ENCODE data around the gene DYNLT1.
"Not testable (repeated sequence)": the region's sequence is repeated elsewhere in the genome, so short reads cannot be mapped to it uniquely, and the experiment has no call there.

Gene DYNLT1

GRCh38 chr6:158655569-158656450, 11.3 kb upstream of the DYNLT1 start:
- peaks cover 55% of the 10 kb centered on the region for H3K36me3 Mint-ChIP-seq
- H3K9me3 Mint-ChIP-seq = no peaks in the 10 kb centered on the region
- no peak overlapping the region for H3K4me3 Mint-ChIP-seq
- CTCF ChIA-PET = no interaction called here
- DNase-seq = no peak
- H3K27ac Mint-ChIP-seq = peak overlapping the region; percentile 100
- peaks cover 80% of the 10 kb centered on the region for H3K4me1 Mint-ChIP-seq
- H3K27me3 Mint-ChIP-seq = peaks cover 3% of the 10 kb centered on the region

DNA sequence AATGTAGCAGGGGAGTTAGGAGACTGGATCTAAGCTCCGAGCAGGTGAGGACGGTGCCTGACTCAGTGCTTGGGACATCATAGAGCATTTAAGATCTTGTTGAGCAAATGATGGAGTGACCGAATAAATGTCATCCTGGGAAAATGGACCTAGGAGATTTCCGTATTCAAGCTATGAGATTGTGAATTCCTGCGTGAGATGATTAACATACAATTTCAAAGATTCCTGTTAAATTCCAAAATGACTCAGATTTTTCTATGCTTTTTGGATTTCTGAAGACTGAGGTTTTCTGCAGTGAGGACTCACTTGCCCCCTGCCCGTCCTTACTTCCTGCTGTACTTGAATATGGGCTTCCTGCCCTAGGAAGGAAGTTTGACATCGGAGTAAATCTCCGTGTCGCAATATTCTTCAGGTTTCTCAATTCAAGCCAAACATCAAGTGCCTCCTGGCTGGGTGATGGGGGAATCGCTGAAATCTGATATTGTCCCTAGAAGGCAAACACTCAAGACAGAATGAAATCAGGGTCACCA, 10.5 kb upstream of the DYNLT1 start:
- Mint-ChIP-seq H3K27me3 (peaks cover 3% of the 10 kb centered on the region), H3K4me3 (peak overlapping the region; percentile 75), H3K4me1 (peaks cover 76% of the 10 kb centered on the region), H3K9me3 (no peaks in the 10 kb centered on the region), H3K27ac (peak overlapping the region; percentile 100), H3K36me3 (peaks cover 49% of the 10 kb centered on the region)
- no peak for DNase-seq
- CTCF ChIA-PET = interaction anchor here (0.9 kb wide), 1 partner anchor 10 kb away, joined by 4 read pairs; the partner anchor contains the start of gene DYNLT1

DNA sequence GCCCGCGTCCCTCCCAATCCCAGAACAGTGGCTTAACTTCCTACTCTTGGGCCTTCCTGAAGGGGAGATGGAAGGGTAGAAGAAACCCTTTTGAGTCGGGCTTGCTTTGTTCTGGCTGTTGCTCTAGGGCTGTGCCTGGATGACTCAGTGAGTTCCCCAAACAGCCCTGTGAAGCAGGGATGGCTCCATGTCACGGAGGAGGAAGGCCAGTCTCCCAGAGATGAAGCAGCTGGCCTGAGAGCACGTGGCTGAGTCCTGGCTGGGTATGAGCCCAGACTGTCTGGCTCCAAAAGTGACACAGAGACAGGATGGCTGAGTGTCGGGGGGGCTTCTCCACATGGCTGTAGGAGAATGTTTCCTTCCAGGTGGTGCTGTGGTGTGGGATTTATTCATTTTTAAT, 10.0 kb upstream of the DYNLT1 start:
- DNase-seq = no peak
- peak overlapping the region; percentile 75 for H3K4me3 Mint-ChIP-seq

GRCh38 chr6:158653577-158654354, 9.2 kb upstream of the DYNLT1 start:
- H3K27ac Mint-ChIP-seq = peak overlapping the region; percentile 100
- peak; percentile 96 for DNase-seq

More for the DNA sequence above, 10.0 kb upstream of the DYNLT1 start:
- H3K4me1 Mint-ChIP-seq = peaks cover 75% of the 10 kb centered on the region
- peak overlapping the region; percentile 100 for H3K27ac Mint-ChIP-seq
- peaks cover 48% of the 10 kb centered on the region for H3K36me3 Mint-ChIP-seq
- no peaks in the 10 kb centered on the region for H3K9me3 Mint-ChIP-seq
- H3K27me3 Mint-ChIP-seq = peaks cover 3% of the 10 kb centered on the region
- CTCF ChIA-PET = interaction anchor here (0.9 to 1.1 kb wide), 2 partner anchors 10 to 13 kb away, joined by 3 to 4 read pairs; partner anchors contain the start of gene DYNLT1

GRCh38 chr6:158651981-158652737, 7.6 kb upstream of the DYNLT1 start:
- peak overlapping the region; percentile 75 for H3K4me3 Mint-ChIP-seq
- H3K27me3 Mint-ChIP-seq, DNase-seq, H3K9me3 Mint-ChIP-seq: not testable (repeated sequence)
- H3K4me1 Mint-ChIP-seq = peaks cover 82% of the 10 kb centered on the region
- H3K27ac Mint-ChIP-seq = peak overlapping the region; percentile 100
- CTCF ChIA-PET = interaction anchor here (0.9 to 2.1 kb wide), 3 partner anchors 8 to 39 kb away, joined by 3 to 20 read pairs (median 6); partner anchors contain the start of gene DYNLT1
- H3K36me3 Mint-ChIP-seq = peaks cover 48% of the 10 kb centered on the region

More at GRCh38 chr6:158653577-158654354, 9.2 kb upstream of the DYNLT1 start:
- H3K4me1 Mint-ChIP-seq = peaks cover 75% of the 10 kb centered on the region
- H3K27me3 Mint-ChIP-seq = peaks cover 3% of the 10 kb centered on the region
- CTCF ChIA-PET = interaction anchor here (1.0 to 2.1 kb wide), 4 partner anchors 9 to 37 kb away, joined by 3 to 20 read pairs (median 4); partner anchors contain the start of gene DYNLT1
- H3K9me3 Mint-ChIP-seq = no peaks in the 10 kb centered on the region
- peak overlapping the region; percentile 75 for H3K4me3 Mint-ChIP-seq
- peaks cover 47% of the 10 kb centered on the region for H3K36me3 Mint-ChIP-seq

GRCh38 chr6:158649289-158650143, 5.0 kb upstream of the DYNLT1 start, which contains the start of gene SYTL3:
SYTL3 (plus strand) TSS chr6:158650054; CDS start chr6:158663269, 13,215 bp downstream.
- Mint-ChIP-seq H3K4me1 (peaks cover 79% of the 10 kb centered on the region), H3K27ac (peak within 1 kb of the TSS; percentile 99), H3K27me3 (peaks cover 5% of the 10 kb centered on the region), H3K4me3 (peak within 1 kb of the TSS; percentile 78), H3K9me3 (no peaks in the 10 kb centered on the region), H3K36me3 (peaks cover 25% of the 10 kb centered on the region)
- CTCF ChIA-PET = interaction anchor here (1.1 to 3.6 kb wide), 4 partner anchors 10 to 428 kb away, joined by 3 to 19 read pairs (median 4); no protein-coding TSS in a partner anchor
- DNase-seq = peak; percentile 84

DNA sequence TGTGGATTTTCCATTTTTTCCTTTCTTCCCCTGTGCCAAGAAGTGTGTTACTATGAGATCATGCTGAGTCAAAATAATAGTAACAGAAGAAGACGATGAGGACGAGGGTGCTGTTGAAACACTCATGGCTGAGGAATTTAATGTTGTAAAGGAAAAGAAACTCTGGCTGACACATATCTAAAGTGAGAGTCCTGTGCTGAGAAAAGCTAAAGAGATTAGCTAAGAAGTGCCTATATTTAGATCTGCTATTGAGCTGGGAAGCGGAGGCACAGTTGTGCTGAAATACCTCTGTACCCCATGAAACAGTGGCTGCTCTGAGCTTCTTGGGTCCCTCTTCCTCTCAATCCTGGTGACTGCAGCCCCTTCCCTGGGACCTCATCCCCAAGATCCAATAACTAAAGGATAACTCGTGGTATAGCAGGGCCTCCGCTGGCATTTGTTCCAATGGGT, 4.2 kb upstream of the DYNLT1 start:
- peaks cover 4% of the 10 kb centered on the region for H3K27me3 Mint-ChIP-seq
- H3K27ac Mint-ChIP-seq = peak overlapping the region; percentile 99
- peaks cover 73% of the 10 kb centered on the region for H3K4me1 Mint-ChIP-seq
- no peak for DNase-seq
- no peaks in the 10 kb centered on the region for H3K9me3 Mint-ChIP-seq
- peaks cover 21% of the 10 kb centered on the region for H3K36me3 Mint-ChIP-seq
- CTCF ChIA-PET = interaction anchor here (1.5 to 3.6 kb wide), 3 partner anchors 11 to 43 kb away, joined by 4 to 19 read pairs (median 6); no protein-coding TSS in a partner anchor
- peak overlapping the region; percentile 19 for H3K4me3 Mint-ChIP-seq

DNA sequence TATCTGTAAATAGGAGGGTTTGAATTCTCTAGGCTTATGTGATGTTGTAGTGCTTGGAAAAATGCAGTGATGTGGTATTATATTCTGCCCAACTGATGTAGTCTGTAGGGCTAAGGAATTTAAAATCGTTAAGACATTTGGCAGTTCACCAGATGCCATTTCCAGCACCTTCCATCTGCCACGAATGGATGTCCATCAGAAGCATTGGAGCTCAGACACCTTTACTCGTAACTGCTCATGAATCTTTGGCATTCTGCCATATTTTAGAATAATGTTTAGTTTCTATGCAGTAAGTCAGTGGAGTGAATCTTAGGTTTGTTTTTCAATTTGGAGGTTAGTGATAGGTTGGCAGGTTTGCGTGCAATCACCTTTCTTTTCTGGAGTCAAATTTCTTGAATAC, 3.0 kb upstream of the DYNLT1 start:
- Mint-ChIP-seq H3K27me3 (peaks cover 4% of the 10 kb centered on the region), H3K36me3 (peaks cover 16% of the 10 kb centered on the region), H3K4me3 (no peak overlapping the region), H3K4me1 (peaks cover 69% of the 10 kb centered on the region), H3K27ac (no peak overlapping the region), H3K9me3 (no peaks in the 10 kb centered on the region)
- CTCF ChIA-PET = interaction anchor here (0.9 to 6.0 kb wide), 4 partner anchors 13 to 434 kb away, joined by 3 to 33 read pairs (median 6); no protein-coding TSS in a partner anchor
- no peak for DNase-seq

DNA sequence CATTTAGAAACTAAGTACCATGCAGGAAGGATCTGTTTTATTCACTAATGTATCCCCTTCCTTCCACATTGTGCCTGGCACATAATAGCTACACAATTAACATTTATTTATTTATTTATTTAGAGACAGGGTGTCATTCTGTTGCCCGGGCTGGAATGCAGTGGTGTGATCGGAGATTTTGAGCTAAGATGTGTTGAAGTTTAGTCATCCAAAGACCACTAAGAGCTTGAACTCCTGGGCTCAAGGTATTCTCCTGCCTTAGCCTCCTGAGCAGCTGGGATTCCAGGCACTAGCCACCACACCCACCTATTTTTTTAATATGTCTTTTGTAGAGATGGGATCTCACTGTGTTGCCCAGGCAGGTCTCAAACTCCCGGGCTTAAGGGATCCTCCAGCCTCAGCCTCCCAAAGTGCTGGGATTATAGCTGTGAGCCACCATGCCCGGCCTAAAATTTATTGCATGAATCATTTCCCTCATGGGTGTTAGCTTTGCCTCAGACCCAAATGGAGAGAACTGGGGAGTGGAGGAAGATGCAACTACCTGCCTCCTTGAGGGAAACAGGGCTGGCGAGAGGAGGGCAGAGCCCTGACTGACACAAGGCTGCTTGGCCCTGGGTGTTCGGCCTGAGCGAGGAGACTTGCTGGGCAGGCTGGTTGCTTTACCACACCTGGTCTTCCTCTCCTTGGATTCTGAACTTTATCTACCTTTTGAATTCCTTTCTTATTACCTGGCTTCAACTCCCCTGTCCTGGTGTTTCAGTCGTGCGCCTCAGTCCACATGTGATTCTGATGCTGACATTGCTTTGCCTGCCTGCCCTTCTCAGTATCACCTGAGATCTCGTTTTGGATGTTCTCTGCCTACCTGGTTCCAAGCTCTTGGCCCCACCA, 1.7 kb upstream of the DYNLT1 start:
- CTCF ChIA-PET = interaction anchor here (1.7 to 6.0 kb wide), 2 partner anchors 14 to 432 kb away, joined by 7 to 33 read pairs; no protein-coding TSS in a partner anchor
- H3K27ac Mint-ChIP-seq = no peak overlapping the region
- H3K9me3 Mint-ChIP-seq = no peaks in the 10 kb centered on the region
- H3K4me3 Mint-ChIP-seq = peak overlapping the region; percentile 86
- no peak for DNase-seq
- peaks cover 71% of the 10 kb centered on the region for H3K4me1 Mint-ChIP-seq
- peaks cover 4% of the 10 kb centered on the region for H3K27me3 Mint-ChIP-seq
- peaks cover 26% of the 10 kb centered on the region for H3K36me3 Mint-ChIP-seq

- Mint-ChIP-seq H3K27me3 (peaks cover 4% of the 10 kb centered on the region), H3K4me3 (peak overlapping the region; percentile 86), H3K4me1 (peaks cover 74% of the 10 kb centered on the region), H3K36me3 (peaks cover 29% of the 10 kb centered on the region), H3K27ac (peak overlapping the region; percentile 89), H3K9me3 (no peaks in the 10 kb centered on the region)
- DNase-seq = no peak
- CTCF ChIA-PET = interaction anchor here (1.3 to 6.0 kb wide), 5 partner anchors 8 to 431 kb away, joined by 4 to 33 read pairs (median 19); no protein-coding TSS in a partner anchor
Measured at GRCh38 chr6:158645064-158646022, 800 bp upstream of the DYNLT1 start.
